GM19324 (cell line): ENCODE measurements around the gene NT5C3B.
"Not testable (repeated sequence)": the region's sequence is repeated elsewhere in the genome, so short reads cannot be mapped to it uniquely, and the experiment has no call there.

Experiments used
- ATAC-seq: cut with Tn5 transposase; IDR thresholded peaks from one replicate; pipeline ENCODE4 v1.9.1; 2021; ENCODE audit warnings: mild to moderate bottlenecking, moderate library complexity; ENCODE audit not compliant: unreplicated experiment, low FRiP score

Gene NT5C3B

DNA sequence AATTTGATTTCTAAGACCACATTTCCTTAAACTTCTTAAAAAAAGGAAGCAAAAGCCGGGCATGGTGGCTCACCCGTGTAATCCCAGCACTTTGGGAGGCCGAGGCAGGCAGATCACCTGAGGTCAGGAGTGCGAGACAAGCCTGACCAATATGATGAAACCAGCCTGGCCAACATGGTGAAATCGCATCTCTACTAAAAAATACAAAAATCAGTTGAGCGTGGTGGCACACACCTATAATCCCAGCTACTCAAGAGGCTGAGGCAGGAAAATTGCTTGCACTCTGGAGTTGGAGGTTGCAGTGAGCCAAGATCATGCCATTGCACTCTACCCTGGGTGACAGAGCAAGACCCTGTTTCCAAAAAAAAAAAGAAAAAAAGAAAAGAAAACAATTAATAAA is 4.7 kb upstream of the NT5C3B start:
- ATAC-seq: not testable (repeated sequence)

DNA sequence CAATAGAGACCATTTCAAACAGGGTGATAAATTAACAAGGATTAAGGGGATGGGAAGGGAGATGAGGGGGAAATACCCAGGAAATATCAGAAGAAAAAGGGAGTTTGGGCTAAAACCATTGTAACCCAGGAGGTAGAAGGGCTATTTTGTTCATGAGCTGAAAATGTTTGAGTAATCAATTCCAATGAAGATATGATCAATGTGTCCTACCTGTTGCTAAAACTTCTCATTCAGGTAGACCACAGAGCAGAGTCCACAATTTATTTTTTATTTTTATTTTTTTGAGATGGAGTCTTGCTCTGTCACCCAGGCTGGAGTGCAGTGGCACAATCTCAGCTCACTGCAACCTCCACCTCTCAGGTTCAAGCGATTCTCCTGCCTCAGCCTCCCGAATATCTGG is 3.4 kb upstream of the NT5C3B start:
- ATAC-seq: not testable (repeated sequence)

DNA sequence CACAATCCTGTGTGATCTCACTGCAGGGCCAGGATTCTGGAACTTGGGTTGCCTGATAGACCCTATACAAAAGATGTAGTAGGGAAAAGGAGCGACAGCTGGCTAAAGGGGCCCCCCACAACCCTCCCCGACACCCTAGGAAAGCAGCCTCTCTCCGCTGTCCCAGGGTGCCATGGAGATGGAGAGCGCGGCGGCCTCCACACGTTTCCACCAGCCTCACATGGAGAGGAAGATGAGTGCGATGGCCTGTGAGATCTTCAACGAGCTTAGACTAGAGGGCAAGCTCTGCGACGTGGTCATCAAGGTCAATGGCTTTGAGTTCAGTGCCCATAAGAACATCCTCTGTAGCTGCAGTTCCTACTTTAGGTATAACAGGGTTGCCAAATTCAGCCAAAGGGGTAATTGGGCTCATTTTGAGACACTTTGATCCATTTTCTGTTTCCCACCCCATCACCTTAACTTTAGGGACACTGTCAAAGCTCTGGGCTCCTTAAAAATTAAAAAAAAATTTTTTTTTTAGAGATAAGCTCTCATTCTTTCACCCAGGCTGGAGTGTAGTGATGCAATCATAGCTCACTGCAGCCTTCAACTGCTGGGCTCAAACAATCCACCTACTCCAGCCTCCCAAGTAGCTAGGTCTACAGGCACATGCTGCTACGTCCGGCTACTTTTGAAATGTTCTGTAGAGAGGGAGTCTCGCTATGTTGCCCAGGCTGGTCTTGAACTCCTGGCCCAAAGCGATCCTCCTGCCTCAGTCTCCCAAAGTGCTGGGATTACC is 1.9 kb upstream of the NT5C3B start, which contains the start of gene KLHL10:
KLHL10 (plus strand) TSS at position 65 of the 778 bp plus-strand sequence; CDS start at position 173, 108 bp downstream.
- ATAC-seq: no peak

GRCh38 chr17:41836550-41837196 is 641 bp upstream of the NT5C3B start:
- no peak for ATAC-seq

GRCh38 chr17:41835214-41835799 is 725 bp downstream of the NT5C3B start:
- ATAC-seq: peak; percentile 25

- not testable (repeated sequence) for ATAC-seq
Measured at GRCh38 chr17:41829961-41830360, 6.1 kb downstream of the NT5C3B start.

DNA sequence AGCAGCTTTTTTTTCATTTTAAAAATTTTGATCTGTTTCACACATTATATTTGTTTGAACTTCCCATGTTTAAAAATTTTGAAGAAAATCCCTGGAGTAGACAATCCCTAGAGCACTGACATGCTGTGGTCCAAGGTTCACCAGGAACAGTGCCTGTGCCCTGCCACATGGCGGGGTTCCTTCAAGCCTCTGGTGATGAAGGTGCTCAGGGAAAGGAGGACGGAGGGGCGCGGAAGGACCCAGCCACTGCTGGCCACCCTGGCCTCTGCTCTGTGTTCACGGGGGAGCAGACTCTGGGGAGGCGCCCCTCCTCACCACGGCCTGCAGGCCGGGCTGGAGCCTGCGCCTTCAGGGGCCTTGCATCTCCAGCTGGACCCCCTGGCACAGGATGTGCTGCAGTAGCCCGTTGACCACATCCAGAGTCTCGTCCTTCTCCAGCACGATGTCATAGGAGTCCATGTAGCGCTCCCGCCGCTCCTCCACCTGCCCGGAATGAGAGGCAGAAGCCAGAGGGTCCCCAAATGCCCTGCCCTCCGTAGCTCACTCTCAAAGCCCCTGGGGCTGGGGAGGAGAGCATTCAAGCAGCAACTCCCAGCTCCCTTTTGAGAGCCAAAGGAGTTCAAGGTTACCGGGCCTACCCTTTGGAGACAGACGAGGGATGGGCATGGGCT is 10.7 kb downstream of the NT5C3B start:
- ATAC-seq: no peak

GRCh38 chr17:41824086-41824485 is 11.9 kb downstream of the NT5C3B start:
- no peak for ATAC-seq

DNA sequence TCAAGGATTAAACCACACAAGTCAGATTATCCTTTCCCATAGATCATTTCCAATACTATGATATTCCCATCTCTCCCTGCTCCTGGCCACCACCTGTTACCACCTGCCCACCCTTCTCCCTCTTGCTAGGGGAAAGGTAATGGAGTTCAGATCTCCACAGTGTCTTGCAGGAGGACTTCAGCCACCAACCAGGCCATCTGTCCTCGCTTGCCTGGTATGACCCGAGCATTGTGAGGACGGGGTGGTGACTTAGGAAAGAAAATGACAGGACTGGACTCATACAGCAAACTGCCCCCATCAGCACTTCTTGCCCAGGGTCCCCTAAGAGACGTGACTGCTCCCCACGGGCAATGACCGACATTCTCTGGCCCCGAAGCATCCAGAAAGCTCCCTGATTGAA is 12.5 kb downstream of the NT5C3B start:
- ATAC-seq: no peak

DNA sequence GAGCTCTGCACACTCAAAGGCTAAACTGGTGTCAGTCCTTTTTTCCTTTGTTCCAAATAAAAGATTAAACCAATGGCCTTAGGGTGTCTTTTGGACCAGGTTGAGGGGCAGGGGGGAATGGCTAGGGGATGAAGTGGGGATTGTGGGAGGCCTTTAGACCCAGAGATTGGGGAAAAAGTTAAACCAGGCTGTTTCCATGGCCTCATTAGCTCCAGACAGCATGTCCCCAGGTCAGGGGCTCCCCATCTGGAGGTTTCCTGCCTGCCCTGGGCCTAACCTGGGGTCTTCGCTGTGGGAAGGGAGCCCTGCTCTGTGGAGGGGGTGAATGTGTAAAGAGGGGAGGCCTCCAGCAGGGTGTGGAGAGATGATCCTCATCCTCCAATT is 12.9 kb downstream of the NT5C3B start:
- ATAC-seq: no peak

GRCh38 chr17:41822216-41823140 is 13.6 kb downstream of the NT5C3B start:
- ATAC-seq: no peak

DNA sequence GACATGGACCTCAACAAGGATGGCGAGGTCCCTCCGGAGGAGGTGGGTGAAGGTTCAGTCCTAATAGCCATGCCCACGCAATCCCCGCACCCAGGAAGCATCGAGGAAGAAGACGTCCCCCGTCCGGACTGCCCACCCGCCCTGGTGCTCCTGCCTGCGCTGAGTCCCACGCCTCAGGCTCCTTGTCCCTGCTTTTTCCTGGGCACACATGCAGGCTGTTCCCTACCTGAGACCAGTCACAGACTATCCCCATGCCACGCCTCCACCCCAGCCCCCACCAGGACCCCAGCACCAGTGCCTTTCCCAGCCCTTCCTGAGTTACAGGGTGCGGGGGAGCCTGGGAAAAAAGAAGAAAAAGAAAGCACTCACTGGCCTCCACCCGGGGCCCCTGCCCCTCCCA is 14.3 kb downstream of the NT5C3B start:
- ATAC-seq: no peak

DNA sequence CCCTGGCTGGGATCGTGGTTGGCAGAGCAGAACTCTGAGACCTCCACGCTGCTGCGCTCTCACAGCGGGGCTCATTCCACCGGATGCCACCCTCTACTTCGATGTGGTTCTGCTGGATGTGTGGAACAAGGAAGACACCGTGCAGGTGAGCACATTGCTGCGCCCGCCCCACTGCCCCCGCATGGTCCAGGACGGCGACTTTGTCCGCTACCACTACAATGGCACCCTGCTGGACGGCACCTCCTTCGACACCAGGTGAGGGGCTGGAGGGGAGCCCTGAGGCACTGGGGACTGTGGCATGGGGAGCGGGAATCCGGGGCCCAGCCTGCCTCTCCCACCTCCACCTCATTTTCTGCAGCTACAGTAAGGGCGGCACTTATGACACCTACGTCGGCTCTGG is 18.0 kb downstream of the NT5C3B start:
- ATAC-seq: no peak

GRCh38 chr17:41816637-41817320 is 19.3 kb downstream of the NT5C3B start:
- ATAC-seq: no peak

DNA sequence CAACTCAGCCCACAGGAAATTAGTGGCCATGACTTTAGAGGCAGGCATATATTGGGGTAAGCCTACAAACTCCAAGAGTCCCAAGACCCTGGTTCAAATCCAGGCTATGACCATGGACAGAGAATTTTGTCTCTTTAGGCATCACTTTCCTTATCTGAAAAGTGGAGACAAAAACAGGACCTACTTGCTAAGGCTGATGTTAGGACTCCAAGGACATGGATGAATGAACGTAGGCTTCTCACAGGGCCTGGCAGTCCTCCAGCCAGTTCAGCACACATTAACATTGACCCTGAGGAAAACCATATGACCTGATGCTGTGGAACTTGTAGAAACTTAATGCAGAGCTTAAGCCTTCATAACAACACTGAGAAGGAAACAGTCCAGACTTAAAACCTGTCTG is 21.8 kb downstream of the NT5C3B start:
- no peak for ATAC-seq

- ATAC-seq: no peak
Measured at GRCh38 chr17:41813699-41814124, 22.3 kb downstream of the NT5C3B start.

DNA sequence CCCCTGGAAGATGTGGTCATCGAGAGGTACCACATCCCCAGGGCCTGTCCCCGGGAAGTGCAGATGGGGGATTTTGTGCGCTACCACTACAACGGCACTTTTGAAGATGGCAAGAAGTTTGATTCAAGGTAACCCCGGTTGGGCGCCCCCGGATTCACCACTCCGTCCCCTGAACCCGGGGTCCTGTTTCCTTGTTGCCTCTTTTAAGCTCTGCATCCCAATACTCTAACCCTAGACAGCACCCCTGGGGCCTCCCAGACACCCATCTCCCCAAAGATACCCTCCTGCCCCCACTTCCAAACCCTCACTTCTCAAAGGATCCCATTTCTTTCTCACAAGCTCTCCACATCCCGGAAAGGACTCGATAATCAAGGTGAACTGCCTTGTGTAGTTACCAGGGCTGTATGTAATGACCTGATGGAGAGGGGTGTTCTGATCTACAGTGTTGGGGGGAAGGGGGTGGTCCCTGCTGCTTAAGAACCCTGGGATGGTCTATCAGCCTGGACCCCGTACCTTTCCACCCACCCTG is 22.8 kb downstream of the NT5C3B start:
- no peak for ATAC-seq

DNA sequence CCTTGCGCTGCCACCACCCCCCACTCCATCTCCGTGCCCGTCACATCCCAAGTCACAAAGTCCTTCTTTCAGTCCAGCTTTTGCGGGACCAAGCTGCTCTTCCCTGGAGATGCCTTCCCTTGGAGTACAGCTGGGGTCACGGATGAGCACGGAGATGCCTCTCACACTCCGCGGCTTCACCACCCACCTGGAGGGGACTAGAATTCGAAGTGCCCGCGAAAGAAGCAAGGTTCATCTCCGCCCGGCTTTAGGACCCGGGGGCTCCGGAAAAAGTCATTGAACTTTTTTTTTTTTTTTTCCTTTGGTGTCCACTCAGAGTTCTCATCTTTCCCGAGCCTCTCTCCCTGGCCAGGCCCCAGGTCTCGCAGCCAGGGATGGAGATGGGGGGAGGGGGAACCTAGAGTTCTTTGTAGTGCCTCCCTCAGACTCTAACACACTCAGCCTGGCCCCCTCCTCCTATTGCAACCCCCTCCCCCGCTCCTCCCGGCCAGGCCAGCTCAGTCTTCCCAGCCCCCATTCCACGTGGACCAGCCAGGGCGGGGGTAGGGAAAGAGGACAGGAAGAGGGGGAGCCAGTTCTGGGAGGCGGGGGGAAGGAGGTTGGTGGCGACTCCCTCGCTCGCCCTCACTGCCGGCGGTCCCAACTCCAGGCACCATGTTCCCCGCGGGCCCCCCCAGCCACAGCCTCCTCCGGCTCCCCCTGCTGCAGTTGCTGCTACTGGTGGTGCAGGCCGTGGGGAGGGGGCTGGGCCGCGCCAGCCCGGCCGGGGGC is 23.5 kb downstream of the NT5C3B start, which contains the start of gene FKBP10:
FKBP10 (plus strand) TSS at position 624 of the 771 bp plus-strand sequence; CDS start at position 655, 31 bp downstream.
- ATAC-seq: no peak
